HG03103 (cell line): Measurements from ENCODE around the gene LYPD6.

Experiments used
- ATAC-seq: cut with Tn5 transposase; IDR thresholded peaks from one replicate; pipeline ENCODE4 v1.9.1; 2021; ENCODE audit warnings: low read depth; ENCODE audit not compliant: unreplicated experiment

Gene LYPD6

GRCh38 chr2:149446748-149447147 is 116.4 kb downstream of the LYPD6 start:
- no peak for ATAC-seq

- no peak for ATAC-seq
These were observed 117.9 kb downstream of the LYPD6 start for GRCh38 chr2:149448315-149448714.

DNA sequence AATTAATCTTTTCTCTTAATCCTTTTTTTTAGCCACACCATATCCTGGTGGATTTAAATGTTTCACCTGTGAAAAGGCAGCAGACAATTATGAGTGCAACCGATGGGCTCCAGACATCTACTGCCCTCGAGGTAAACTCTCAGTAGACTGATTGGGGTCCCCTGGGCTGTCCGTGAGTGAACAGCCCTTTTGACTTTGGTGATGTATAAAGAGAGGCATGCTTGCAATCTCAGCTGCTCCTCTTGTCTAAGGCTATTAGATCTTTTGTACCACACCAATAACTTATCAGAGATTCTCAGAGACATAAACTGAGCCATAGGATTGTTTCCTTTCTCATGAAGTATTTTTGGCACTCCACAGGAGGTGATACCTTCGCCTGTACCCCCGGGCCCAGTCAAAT is 118.6 kb downstream of the LYPD6 start:
- no peak for ATAC-seq

DNA sequence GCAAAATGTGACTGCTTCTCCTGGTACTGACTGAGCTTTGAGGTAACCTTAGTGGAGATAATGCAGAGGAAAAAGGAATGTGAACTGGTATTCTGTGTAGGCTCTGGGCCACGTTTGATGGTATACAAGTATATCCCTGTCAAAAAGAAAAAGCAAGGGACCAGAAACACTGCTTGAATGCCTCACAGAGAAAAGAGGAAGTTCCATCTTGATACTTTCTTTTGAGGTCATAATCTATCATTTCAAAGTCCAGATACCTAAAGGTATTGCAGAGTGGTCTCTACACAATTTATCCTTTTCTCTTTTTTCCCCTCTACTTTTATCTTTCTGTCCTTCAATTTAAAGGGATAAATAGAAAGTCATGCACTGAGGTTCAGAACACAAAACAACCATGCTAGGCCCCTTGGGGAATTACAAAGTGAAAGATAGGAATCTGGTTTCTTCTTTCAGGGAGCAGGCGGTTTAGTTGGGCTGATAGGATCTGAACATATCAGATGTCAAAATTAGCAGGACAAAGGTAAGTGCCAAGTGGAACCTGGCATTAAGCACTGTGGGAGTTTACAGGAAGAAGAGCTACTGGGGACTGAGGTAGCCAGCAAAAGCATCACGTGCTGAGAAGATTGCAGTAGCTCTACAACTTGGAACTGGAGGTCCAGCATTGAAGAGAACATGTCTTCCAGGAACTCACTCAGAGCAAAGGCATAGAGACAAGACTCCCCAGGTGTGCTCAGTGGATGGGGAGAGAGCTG is 121.2 kb downstream of the LYPD6 start:
- ATAC-seq = no peak

DNA sequence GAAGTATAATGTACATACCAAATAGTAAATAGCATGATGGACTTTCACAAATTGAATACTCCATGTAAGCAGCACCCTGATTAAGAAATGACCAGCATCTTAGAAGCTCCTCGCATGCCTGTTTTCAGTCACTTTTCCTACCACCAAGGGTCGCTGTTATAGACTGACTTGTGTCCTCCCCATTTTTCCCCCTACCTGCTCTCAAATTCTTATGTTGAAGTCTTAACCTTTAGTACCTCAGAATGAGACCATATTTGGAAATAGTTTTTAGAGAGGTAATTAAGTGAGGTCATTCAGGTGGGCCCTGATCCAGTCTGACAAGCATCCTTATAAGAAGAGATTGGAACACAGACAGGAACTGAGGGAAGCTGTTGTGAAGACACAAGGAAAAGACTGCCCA is 125.9 kb downstream of the LYPD6 start:
- no peak for ATAC-seq

DNA sequence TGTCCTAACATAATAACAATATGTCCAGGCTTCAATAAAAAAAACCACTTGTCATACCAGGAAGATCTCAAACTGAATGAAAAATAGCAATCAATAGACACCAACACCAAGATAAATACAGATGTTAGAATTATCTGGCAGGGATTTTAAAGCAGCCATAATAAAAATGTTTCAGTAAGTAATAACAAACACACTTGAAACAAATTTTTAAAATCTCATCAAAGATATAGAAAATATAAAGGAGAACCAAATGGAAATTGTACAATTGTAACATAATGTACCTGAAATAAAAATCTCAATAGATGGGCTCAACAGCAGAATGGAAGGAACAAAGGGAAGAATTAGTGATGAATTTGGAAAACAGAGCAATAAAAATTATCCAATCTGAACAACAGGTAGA is 128.1 kb downstream of the LYPD6 start:
- no peak for ATAC-seq

GRCh38 chr2:149463328-149464002 is 133.1 kb downstream of the LYPD6 start:
- ATAC-seq = peak; percentile 88

- ATAC-seq = no peak
These were observed 134.0 kb downstream of the LYPD6 start for GRCh38 chr2:149464396-149464795.

DNA sequence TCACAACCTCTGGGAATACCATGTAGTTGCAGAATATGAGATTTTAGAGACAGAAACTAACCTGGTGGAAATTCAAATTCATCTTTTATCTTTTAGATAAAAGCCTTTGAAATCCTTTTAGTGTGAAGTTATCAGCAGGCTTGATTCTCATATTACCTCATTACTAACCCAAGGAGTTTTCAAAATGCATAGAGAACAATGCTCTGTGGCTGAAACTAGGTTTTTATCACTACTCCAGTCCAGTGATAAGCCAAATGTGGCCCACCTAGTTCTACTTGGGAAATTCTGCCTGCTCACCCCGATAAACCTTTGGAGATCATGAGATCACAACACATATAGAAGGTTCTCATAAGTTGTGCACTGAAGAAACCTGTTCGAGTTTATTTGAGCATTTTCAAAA is 135.5 kb downstream of the LYPD6 start:
- ATAC-seq = no peak

DNA sequence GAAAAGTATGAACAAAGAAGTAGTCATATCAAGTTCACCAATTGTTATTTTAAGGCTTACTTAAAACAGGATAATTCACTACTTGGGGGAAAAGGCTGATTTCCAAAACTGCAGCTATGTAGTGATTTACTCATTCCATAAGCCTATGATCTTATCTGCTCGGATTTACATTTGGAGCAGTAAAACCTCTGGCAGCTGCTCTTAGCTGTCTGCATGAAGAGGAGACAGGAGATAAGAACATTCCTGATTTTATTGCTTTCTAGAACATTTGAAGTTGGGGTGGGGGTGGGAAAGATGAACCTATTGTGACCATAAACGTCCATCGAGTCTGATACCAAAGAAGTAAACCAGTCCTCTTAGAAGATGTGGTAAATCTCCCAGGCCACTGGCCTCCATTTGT is 136.2 kb downstream of the LYPD6 start:
- no peak for ATAC-seq

- no peak for ATAC-seq
These were observed 137.0 kb downstream of the LYPD6 start for GRCh38 chr2:149467436-149467835.

DNA sequence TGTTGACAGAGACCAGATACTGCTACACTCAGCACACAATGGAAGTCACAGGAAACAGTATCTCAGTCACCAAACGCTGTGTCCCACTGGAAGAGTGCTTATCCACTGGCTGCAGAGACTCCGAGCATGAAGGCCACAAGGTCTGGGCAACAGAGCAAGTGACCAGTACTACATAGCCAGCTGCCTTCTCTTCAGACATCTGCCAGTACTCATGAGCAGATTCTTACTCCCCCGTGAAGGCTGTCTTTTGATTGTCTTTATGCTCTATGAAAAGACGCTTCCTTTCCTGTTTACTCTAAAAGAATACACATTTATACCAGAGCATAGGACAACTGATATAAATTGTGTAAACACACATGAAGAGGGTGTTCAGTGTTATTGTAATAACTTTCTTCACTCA is 138.2 kb downstream of the LYPD6 start:
- ATAC-seq = no peak

GRCh38 chr2:149470046-149470445 is 139.7 kb downstream of the LYPD6 start:
- no peak for ATAC-seq

DNA sequence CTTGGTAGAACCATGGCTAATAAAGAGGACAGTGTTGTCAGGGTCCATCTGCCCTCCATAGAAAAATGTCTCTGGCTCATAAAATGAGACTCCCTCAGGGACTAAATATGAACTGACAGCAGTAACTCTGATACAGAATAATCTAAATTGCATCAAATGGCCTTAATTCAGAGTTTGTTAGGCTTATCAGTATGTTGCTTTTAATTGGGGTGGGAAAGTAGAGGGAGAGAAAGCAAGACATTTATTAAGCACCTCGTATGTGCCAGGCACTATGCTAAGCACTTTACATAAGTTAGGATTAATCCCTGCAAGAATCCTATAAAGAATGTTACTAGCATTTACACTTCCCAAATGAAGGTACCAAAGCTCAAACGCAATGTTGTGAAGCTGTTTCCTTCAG is 142.0 kb downstream of the LYPD6 start:
- ATAC-seq = no peak

DNA sequence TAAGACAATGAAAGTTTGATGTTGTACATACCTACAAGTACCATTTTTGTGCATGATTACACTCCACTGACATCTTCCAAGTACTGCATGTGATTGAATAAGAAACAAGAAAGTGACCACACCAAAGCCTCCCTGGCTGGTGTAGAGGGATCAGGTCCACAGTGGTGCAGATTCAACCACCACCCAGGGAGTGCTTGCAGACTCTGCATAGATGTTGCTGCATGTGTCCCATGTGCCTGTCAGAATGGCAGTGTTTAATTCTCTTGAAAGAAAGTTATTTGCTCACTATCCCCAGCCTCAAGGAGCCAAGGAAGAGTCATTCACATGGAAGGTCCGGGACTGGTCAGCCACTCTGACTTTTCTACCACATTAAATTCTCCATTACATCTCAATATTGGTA is 142.7 kb downstream of the LYPD6 start:
- ATAC-seq = no peak

GRCh38 chr2:149473521-149473920 is 143.1 kb downstream of the LYPD6 start:
- no peak for ATAC-seq

- no peak for ATAC-seq
These were observed 152.7 kb downstream of the LYPD6 start for GRCh38 chr2:149483004-149483605.

GRCh38 chr2:149486664-149487063 is 156.3 kb downstream of the LYPD6 start:
- ATAC-seq = no peak

- ATAC-seq = no peak
These were observed 156.8 kb downstream of the LYPD6 start for GRCh38 chr2:149487189-149487588.

- no peak for ATAC-seq
These were observed 158.5 kb downstream of the LYPD6 start for GRCh38 chr2:149488706-149489440.

DNA sequence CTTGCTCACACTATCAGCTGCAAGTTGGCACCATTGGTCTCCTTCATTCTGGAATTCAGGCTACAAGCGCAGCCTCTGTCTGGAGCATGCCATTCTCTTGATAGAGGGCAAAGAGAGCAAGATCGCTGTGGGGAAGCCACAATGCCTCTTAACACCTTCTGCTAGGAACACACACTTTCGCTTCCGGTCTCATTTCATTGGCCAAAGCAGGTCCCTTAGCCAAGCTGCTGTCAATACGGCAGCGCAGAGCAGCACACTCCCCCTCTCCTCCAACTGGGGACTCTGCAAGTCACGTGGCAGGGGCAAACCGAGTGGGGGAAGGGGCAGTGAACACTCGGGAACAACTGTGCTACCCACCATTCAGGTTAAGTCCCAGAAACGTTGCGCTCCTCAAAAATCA is 159.1 kb downstream of the LYPD6 start:
- ATAC-seq = no peak
